ENCODE data around the gene ZEB1. TPM values are rescaled to one million over a fixed set of nuclear protein-coding genes. Genes with fewer than 3 reads are reported as not detected.

Gene ZEB1
- total and polyA plus RNA-seq, 4 donors, result 36.8 to 214 (median 153) TPM

- Histone ChIP-seq H3K9me3 (ENCODE audit: control insufficient read depth, low read length) (no peaks in the 10 kb centered on the region), H3K27me3 (ENCODE audit: control insufficient read depth in 1 of 2, insufficient read depth in 2 of 2, low read length in 1 of 2) (no peaks in the 10 kb centered on the region), H3K27ac (ENCODE audit: low read depth in 1 of 2, low read length in 2 of 2) (no peak overlapping the region), H3K36me3 (ENCODE audit: control insufficient read depth in 1 of 2, insufficient read depth in 2 of 2, low read length in 1 of 2) (no peaks in the 10 kb centered on the region), H3K4me1 (ENCODE audit: control insufficient read depth in 1 of 2, insufficient read depth in 2 of 2, low read length in 2 of 2) (peaks cover 0 to 3% of the 10 kb centered on the region in 2 donors), H3K4me3 (ENCODE audit: low read length in 2 of 2) (no peak overlapping the region)
- WGBS, 2 donors, result 91% methylated on average over 3 of the region's 3 CpGs
- no peak for ATAC-seq (ENCODE audit: low FRiP score)
- DNase-seq, result no peak
- intact Hi-C loops (cut with DNase I), result loop anchor here in 1 of 2 donors (10.0 kb wide), 1 partner anchor 66 kb away; no protein-coding TSS in a partner anchor
These were observed 71.8 kb downstream of the ZEB1 start for GRCh38 chr10:31390804-31391203.

- intact Hi-C loops (cut with DNase I), result loop anchor here in 1 of 2 donors (10.0 kb wide), 1 partner anchor 69 kb away; no protein-coding TSS in a partner anchor
- DNase-seq, result no peak
- H3K27me3 ChIP-seq (ENCODE audit: control insufficient read depth in 1 of 2, insufficient read depth in 2 of 2, low read length in 1 of 2), result no peaks in the 10 kb centered on the region
- no peak for ATAC-seq (ENCODE audit: low FRiP score)
- H3K36me3 ChIP-seq (ENCODE audit: control insufficient read depth in 1 of 2, insufficient read depth in 2 of 2, low read length in 1 of 2), result no peaks in the 10 kb centered on the region
- 91 to 94% methylated on average over 1 of the region's 1 CpG for WGBS, 2 donors
- H3K4me3 ChIP-seq (ENCODE audit: low read length in 2 of 2), result no peak overlapping the region
- no peaks in the 10 kb centered on the region for H3K9me3 ChIP-seq (ENCODE audit: control insufficient read depth, low read length)
- peaks cover 2 to 3% of the 10 kb centered on the region in 2 donors for H3K4me1 ChIP-seq (ENCODE audit: control insufficient read depth in 1 of 2, insufficient read depth in 2 of 2, low read length in 2 of 2)
- no peak overlapping the region for H3K27ac ChIP-seq (ENCODE audit: low read depth in 1 of 2, low read length in 2 of 2)
These were observed 74.8 kb downstream of the ZEB1 start for GRCh38 chr10:31393844-31394243.

DNA sequence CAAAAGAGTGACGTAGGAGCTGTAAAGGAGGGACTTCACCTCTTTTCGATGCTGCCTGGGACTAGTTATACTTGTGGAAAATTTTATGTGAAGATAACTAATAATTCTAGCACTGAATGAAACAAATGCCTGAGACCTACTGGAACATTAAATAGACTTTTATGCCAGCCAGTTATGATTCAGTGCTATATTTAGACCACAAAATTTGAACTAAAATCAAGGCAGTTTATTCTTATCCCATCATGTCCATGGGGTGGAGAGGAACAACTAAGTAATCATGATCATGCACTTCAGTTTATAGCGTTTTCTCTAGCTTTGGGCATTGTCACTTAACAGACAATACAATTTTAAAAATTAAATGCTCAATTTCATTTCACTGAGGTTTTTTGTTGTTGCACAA lies 76.7 kb downstream of the ZEB1 start:
- peak; percentile 66 for ATAC-seq (ENCODE audit: low FRiP score)
- no peak overlapping the region for H3K4me3 ChIP-seq (ENCODE audit: low read length in 2 of 2)

GRCh38 chr10:31396376-31396775 lies 77.4 kb downstream of the ZEB1 start:
- DNase-seq (no peak), ATAC-seq (ENCODE audit: low FRiP score) (no peak)
- intact Hi-C loops (cut with DNase I), result loop anchor here in 1 of 2 donors (10.0 kb wide), 1 partner anchor 72 kb away; no protein-coding TSS in a partner anchor
- H3K36me3 ChIP-seq (ENCODE audit: control insufficient read depth in 1 of 2, insufficient read depth in 2 of 2, low read length in 1 of 2), result no peaks in the 10 kb centered on the region
- H3K27ac ChIP-seq (ENCODE audit: low read depth in 1 of 2, low read length in 2 of 2), result no peak overlapping the region
- H3K4me1 ChIP-seq (ENCODE audit: control insufficient read depth in 1 of 2, insufficient read depth in 2 of 2, low read length in 2 of 2), result peaks cover 2 to 5% of the 10 kb centered on the region in 2 donors
- H3K9me3 ChIP-seq (ENCODE audit: control insufficient read depth, low read length), result no peaks in the 10 kb centered on the region
- no peaks in the 10 kb centered on the region for H3K27me3 ChIP-seq (ENCODE audit: control insufficient read depth in 1 of 2, insufficient read depth in 2 of 2, low read length in 1 of 2)
- H3K4me3 ChIP-seq (ENCODE audit: low read length in 2 of 2), result no peak overlapping the region

More for the DNA sequence above, 76.7 kb downstream of the ZEB1 start:
- 3 to 7% methylated on average over 3 of the region's 3 CpGs for WGBS, 2 donors
- intact Hi-C loops (cut with DNase I), result loop anchor here in 1 of 2 donors (10.0 kb wide), 1 partner anchor 71 kb away; no protein-coding TSS in a partner anchor
- Histone ChIP-seq H3K27ac (ENCODE audit: low read depth in 1 of 2, low read length in 2 of 2) (peak overlapping the region in 1 of 2 donors; percentile 68), H3K36me3 (ENCODE audit: control insufficient read depth in 1 of 2, insufficient read depth in 2 of 2, low read length in 1 of 2) (no peaks in the 10 kb centered on the region), H3K9me3 (ENCODE audit: control insufficient read depth, low read length) (no peaks in the 10 kb centered on the region), H3K27me3 (ENCODE audit: control insufficient read depth in 1 of 2, insufficient read depth in 2 of 2, low read length in 1 of 2) (no peaks in the 10 kb centered on the region), H3K4me1 (ENCODE audit: control insufficient read depth in 1 of 2, insufficient read depth in 2 of 2, low read length in 2 of 2) (peaks cover 2 to 5% of the 10 kb centered on the region in 2 donors)
- DNase-seq, result no peak

DNA sequence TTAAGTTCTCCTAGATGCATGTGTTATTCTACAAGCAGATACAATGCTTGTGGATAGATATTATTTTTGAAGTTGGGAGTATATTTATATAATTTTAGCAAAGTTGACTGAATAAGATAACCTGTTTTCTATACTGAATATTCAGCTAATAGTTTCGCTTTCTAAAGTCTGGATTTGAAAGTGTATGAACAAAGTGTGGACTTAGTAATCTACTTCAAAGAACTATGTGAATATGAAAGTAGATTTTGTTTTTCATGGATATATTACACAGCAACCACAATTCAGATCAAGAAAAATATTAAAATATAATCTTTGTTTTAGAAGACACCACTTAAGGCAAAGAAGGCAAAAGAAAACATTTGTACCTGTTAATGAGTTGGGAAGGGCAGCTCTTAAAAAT lies 78.8 kb downstream of the ZEB1 start:
- Histone ChIP-seq H3K4me3 (ENCODE audit: low read length in 2 of 2) (no peak overlapping the region), H3K27ac (ENCODE audit: low read depth in 1 of 2, low read length in 2 of 2) (no peak overlapping the region), H3K4me1 (ENCODE audit: control insufficient read depth in 1 of 2, insufficient read depth in 2 of 2, low read length in 2 of 2) (peaks cover 2 to 5% of the 10 kb centered on the region in 2 donors), H3K27me3 (ENCODE audit: control insufficient read depth in 1 of 2, insufficient read depth in 2 of 2, low read length in 1 of 2) (no peaks in the 10 kb centered on the region), H3K36me3 (ENCODE audit: control insufficient read depth in 1 of 2, insufficient read depth in 2 of 2, low read length in 1 of 2) (no peaks in the 10 kb centered on the region), H3K9me3 (ENCODE audit: control insufficient read depth, low read length) (no peaks in the 10 kb centered on the region)
- intact Hi-C loops (cut with DNase I), result loop anchor here in 1 of 2 donors (10.0 kb wide), 1 partner anchor 73 kb away; no protein-coding TSS in a partner anchor
- 97 to 100% methylated on average over 1 of the region's 1 CpG for whole genome bisulfite sequencing, 2 donors
- ATAC-seq (ENCODE audit: low FRiP score) (no peak), DNase-seq (no peak)

GRCh38 chr10:31399171-31399570 lies 80.2 kb downstream of the ZEB1 start:
- Histone ChIP-seq H3K9me3 (ENCODE audit: control insufficient read depth, low read length) (no peaks in the 10 kb centered on the region), H3K27ac (ENCODE audit: low read depth in 1 of 2, low read length in 2 of 2) (no peak overlapping the region)

GRCh38 chr10:31399631-31400030 lies 80.6 kb downstream of the ZEB1 start:
- Histone ChIP-seq H3K36me3 (ENCODE audit: control insufficient read depth in 1 of 2, insufficient read depth in 2 of 2, low read length in 1 of 2) (no peaks in the 10 kb centered on the region), H3K27ac (ENCODE audit: low read depth in 1 of 2, low read length in 2 of 2) (no peak overlapping the region), H3K27me3 (ENCODE audit: control insufficient read depth in 1 of 2, insufficient read depth in 2 of 2, low read length in 1 of 2) (no peaks in the 10 kb centered on the region), H3K9me3 (ENCODE audit: control insufficient read depth, low read length) (no peaks in the 10 kb centered on the region), H3K4me1 (ENCODE audit: control insufficient read depth in 1 of 2, insufficient read depth in 2 of 2, low read length in 2 of 2) (peaks cover 2 to 5% of the 10 kb centered on the region in 2 donors), H3K4me3 (ENCODE audit: low read length in 2 of 2) (no peak overlapping the region)
- DNase-seq (peak in 1 of 2 donors; percentile 52), ATAC-seq (ENCODE audit: low FRiP score) (peak; percentile 81)
- intact Hi-C loops (cut with DNase I), result loop anchor here in 1 of 2 donors (10.0 kb wide), 1 partner anchor 75 kb away; no protein-coding TSS in a partner anchor

More at GRCh38 chr10:31399171-31399570, 80.2 kb downstream of the ZEB1 start:
- no peaks in the 10 kb centered on the region for H3K36me3 ChIP-seq (ENCODE audit: control insufficient read depth in 1 of 2, insufficient read depth in 2 of 2, low read length in 1 of 2)
- DNase-seq (no peak), ATAC-seq (ENCODE audit: low FRiP score) (no peak)
- H3K4me1 ChIP-seq (ENCODE audit: control insufficient read depth in 1 of 2, insufficient read depth in 2 of 2, low read length in 2 of 2), result peaks cover 2 to 5% of the 10 kb centered on the region in 2 donors
- intact Hi-C loops (cut with DNase I), result loop anchor here in 1 of 2 donors (10.0 kb wide), 1 partner anchor 74 kb away; no protein-coding TSS in a partner anchor
- no peak overlapping the region for H3K4me3 ChIP-seq (ENCODE audit: low read length in 2 of 2)
- no peaks in the 10 kb centered on the region for H3K27me3 ChIP-seq (ENCODE audit: control insufficient read depth in 1 of 2, insufficient read depth in 2 of 2, low read length in 1 of 2)
- whole genome bisulfite sequencing, 2 donors, result 94 to 96% methylated on average over 5 of the region's 5 CpGs

DNA sequence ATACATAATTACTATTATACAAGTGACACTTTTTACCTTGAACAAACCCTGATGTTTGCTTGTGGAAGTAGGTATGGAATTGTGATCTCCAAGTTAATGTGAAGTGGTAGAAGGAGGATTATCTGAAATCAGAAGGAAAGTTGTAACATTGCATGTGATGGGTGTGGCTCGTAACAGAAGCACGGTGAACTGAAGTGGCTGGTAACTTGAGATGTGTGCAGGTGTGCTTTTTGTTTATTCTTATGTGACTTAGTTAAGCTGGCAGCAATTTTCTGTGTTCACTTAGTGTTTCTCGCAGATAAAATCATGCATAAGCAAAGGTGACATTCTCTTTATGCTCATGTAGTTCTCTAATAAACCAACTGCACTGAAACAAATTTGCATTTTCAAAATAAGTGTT lies 82.3 kb downstream of the ZEB1 start:
- DNase-seq, result no peak
- H3K27me3 ChIP-seq (ENCODE audit: control insufficient read depth in 1 of 2, insufficient read depth in 2 of 2, low read length in 1 of 2), result no peaks in the 10 kb centered on the region
- H3K9me3 ChIP-seq (ENCODE audit: control insufficient read depth, low read length), result no peaks in the 10 kb centered on the region
- no peak overlapping the region for H3K27ac ChIP-seq (ENCODE audit: low read depth in 1 of 2, low read length in 2 of 2)
- no peak for ATAC-seq (ENCODE audit: low FRiP score)
- intact Hi-C loops (cut with DNase I), result no loop called here
- 85 to 86% methylated on average over 3 of the region's 3 CpGs for WGBS, 2 donors
- H3K4me1 ChIP-seq (ENCODE audit: control insufficient read depth in 1 of 2, insufficient read depth in 2 of 2, low read length in 2 of 2), result peaks cover 2% of the 10 kb centered on the region in 2 donors
- H3K4me3 ChIP-seq (ENCODE audit: low read length in 2 of 2), result no peak overlapping the region
- no peaks in the 10 kb centered on the region for H3K36me3 ChIP-seq (ENCODE audit: control insufficient read depth in 1 of 2, insufficient read depth in 2 of 2, low read length in 1 of 2)

GRCh38 chr10:31404640-31405039 lies 85.6 kb downstream of the ZEB1 start:
- no peaks in the 10 kb centered on the region for H3K36me3 ChIP-seq (ENCODE audit: control insufficient read depth in 1 of 2, insufficient read depth in 2 of 2, low read length in 1 of 2)
- intact Hi-C loops (cut with DNase I), result no loop called here
- ATAC-seq (ENCODE audit: low FRiP score), result no peak
- no peaks in the 10 kb centered on the region for H3K27me3 ChIP-seq (ENCODE audit: control insufficient read depth in 1 of 2, insufficient read depth in 2 of 2, low read length in 1 of 2)
- H3K27ac ChIP-seq (ENCODE audit: low read depth in 1 of 2, low read length in 2 of 2), result no peak overlapping the region
- peaks cover 0 to 1% of the 10 kb centered on the region in 2 donors for H3K4me1 ChIP-seq (ENCODE audit: control insufficient read depth in 1 of 2, insufficient read depth in 2 of 2, low read length in 2 of 2)
- no peaks in the 10 kb centered on the region for H3K9me3 ChIP-seq (ENCODE audit: control insufficient read depth, low read length)
- DNase-seq, result no peak
- no peak overlapping the region for H3K4me3 ChIP-seq (ENCODE audit: low read length in 2 of 2)
